Measurements from ENCODE around the gene HDAC4.

DNA sequence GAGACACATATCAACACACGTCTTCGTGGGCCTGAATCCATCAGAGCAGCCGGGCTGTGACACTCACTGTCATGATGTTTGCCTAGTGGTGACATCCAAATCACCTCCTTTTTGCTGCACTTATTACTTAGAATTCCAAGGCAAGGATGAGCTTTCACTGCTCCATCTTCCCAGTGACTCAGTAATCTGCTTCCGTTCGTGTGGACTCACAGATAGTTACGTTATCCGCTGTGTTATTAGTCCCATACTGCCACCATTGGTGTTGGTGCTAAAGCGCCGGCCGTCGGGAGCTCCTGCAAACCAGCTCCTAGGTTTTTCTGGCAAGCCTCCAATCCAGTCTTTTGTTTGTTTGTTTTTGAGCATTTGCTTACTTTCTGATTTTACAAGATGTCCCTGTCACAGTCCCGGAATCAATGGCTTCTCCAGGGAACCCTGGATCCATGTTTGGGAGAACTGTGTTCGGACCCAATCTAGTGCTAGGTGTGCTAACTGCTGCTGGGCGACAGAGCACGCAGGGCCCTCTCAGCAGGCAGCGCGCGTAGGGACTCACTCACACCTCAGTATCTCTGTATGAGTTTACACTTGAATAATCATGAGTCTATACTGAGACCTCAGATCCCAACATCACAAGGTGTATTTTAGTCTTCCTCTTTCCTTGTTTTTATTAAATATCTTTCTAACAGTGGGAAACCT, 42.6 kb downstream of the HDAC4 start:
- TF ChIP-seq, protein P1, sequence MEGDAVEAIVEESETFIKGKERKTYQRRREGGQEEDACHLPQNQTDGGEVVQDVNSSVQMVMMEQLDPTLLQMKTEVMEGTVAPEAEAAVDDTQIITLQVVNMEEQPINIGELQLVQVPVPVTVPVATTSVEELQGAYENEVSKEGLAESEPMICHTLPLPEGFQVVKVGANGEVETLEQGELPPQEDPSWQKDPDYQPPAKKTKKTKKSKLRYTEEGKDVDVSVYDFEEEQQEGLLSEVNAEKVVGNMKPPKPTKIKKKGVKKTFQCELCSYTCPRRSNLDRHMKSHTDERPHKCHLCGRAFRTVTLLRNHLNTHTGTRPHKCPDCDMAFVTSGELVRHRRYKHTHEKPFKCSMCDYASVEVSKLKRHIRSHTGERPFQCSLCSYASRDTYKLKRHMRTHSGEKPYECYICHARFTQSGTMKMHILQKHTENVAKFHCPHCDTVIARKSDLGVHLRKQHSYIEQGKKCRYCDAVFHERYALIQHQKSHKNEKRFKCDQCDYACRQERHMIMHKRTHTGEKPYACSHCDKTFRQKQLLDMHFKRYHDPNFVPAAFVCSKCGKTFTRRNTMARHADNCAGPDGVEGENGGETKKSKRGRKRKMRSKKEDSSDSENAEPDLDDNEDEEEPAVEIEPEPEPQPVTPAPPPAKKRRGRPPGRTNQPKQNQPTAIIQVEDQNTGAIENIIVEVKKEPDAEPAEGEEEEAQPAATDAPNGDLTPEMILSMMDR (IDR thresholded peaks at IDR 0.05) = no peak
- TF ChIP-seq POLR2AphosphoS5 (IDR thresholded peaks at IDR 0.05; ENCODE audit: low read depth, low read length) (no peak), SIN3A (IDR thresholded peaks at IDR 0.05; ENCODE audit: borderline replicate concordance, insufficient read depth, low read depth, low read length) (no peak), TCF7L2 (IDR thresholded peaks at IDR 0.05; ENCODE audit: low read depth, low read length) (no peak)
- TF ChIP-seq, protein P2, sequence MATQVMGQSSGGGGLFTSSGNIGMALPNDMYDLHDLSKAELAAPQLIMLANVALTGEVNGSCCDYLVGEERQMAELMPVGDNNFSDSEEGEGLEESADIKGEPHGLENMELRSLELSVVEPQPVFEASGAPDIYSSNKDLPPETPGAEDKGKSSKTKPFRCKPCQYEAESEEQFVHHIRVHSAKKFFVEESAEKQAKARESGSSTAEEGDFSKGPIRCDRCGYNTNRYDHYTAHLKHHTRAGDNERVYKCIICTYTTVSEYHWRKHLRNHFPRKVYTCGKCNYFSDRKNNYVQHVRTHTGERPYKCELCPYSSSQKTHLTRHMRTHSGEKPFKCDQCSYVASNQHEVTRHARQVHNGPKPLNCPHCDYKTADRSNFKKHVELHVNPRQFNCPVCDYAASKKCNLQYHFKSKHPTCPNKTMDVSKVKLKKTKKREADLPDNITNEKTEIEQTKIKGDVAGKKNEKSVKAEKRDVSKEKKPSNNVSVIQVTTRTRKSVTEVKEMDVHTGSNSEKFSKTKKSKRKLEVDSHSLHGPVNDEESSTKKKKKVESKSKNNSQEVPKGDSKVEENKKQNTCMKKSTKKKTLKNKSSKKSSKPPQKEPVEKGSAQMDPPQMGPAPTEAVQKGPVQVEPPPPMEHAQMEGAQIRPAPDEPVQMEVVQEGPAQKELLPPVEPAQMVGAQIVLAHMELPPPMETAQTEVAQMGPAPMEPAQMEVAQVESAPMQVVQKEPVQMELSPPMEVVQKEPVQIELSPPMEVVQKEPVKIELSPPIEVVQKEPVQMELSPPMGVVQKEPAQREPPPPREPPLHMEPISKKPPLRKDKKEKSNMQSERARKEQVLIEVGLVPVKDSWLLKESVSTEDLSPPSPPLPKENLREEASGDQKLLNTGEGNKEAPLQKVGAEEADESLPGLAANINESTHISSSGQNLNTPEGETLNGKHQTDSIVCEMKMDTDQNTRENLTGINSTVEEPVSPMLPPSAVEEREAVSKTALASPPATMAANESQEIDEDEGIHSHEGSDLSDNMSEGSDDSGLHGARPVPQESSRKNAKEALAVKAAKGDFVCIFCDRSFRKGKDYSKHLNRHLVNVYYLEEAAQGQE (IDR thresholded peaks at IDR 0.05; ENCODE audit: insufficient read depth in 1 of 2, low read depth in 2 of 2, low read length in 1 of 2) = no peak
